Prostate gland (tissue), 2 donors: ENCODE results near the gene KCNJ15. TPM values are rescaled to one million over a fixed set of nuclear protein-coding genes. Genes with fewer than 3 reads are reported as not detected.

Experiments used
- DNase-seq: peaks from one replicate; pipeline ENCODE4 v3.0.0-alpha.2; 2019; ENCODE audit warnings: low spot score
- H3K27ac ChIP-seq, 2 donors: fragments of 200-600 bp; sonication (generic); 2 replicates each; pipeline ENCODE4 v1.5.1; 2017 to 2019
- H3K27me3 ChIP-seq: fragments of 200-600 bp; sonication (generic); replicated peaks from 2 replicates; pipeline ENCODE4 v1.5.1; 2019; ENCODE audit not compliant: insufficient read depth
- H3K36me3 ChIP-seq, 2 donors: fragments of 200-600 bp; sonication (generic); 1 replicate in 1 of 2; 2 replicates in 1 of 2; pipeline versions ENCODE4 v1.5.1 to v1.8.1; 2017 to 2019
- H3K4me1 ChIP-seq: fragments of 200-600 bp; sonication (generic); replicated peaks from 2 replicates; pipeline ENCODE4 v1.5.1; 2019
- H3K4me3 ChIP-seq, 2 donors: fragments of 200-600 bp; sonication (generic); 2 replicates each; pipeline ENCODE4 v1.5.1; 2017 to 2019
- H3K9me3 ChIP-seq: fragments of 200-600 bp; sonication (generic); 2 replicates; pipeline ENCODE4 v1.5.1; 2017
- POLR2A ChIP-seq: fragments of 450-650 bp; IDR thresholded peaks from one replicate; pipeline ENCODE4 v1.6.1; 2016; ENCODE audit warnings: antibody characterized with exemption, mild to moderate bottlenecking
- POLR2AphosphoS5 ChIP-seq: sonication (generic); formaldehyde crosslinking; IDR thresholded peaks from one replicate; pipeline ENCODE4 v1.6.1; 2017; ENCODE audit warnings: antibody characterized with exemption
- WGBS: methylation state at CpG from one replicate; pipeline ENCODE4 v1.1.5; 2018; 5-methylcytosine and 5-hydroxymethylcytosine counted together
- intact Hi-C: fragments of 100-400 bp; cut with DNase I; formaldehyde crosslinking; loops from one replicate; pipeline ENCODE4 v1.14.2; 2022
- total RNA-seq, 2 donors: library from RNA; depleted of rRNA; stranded (reverse); fragments of >200 nt; gene quantifications; one replicate each; pipeline ENCODE4 v1.1.0, GENCODE V29; 2016
- TF ChIP-seq, protein P1 (sequence below), 4 experiments: fragments of 200-600 bp in 2 of 4; fragments of 450-650 bp in 2 of 4; sonication (generic) in 2 of 4; IDR thresholded peaks; 1 replicate in 3 of 4; 2 replicates in 1 of 4; pipeline ENCODE4 v1.5.1; 2016 to 2019; ENCODE audit warnings: antibody characterized with exemption in 4 of 4, mild to moderate bottlenecking in 2 of 4, moderate library complexity in 2 of 4

KCNJ15 gene
- total RNA-seq, 2 donors from 2014 or later: 4.5 to 5.6 TPM

GRCh38 chr21:38249256-38249655 is 7.5 kb upstream of the KCNJ15 start:
- intact Hi-C loops: no loop called here
- no peak for DNase-seq
- H3K4me3 ChIP-seq: no peak overlapping the region
- TF ChIP-seq, protein P1, sequence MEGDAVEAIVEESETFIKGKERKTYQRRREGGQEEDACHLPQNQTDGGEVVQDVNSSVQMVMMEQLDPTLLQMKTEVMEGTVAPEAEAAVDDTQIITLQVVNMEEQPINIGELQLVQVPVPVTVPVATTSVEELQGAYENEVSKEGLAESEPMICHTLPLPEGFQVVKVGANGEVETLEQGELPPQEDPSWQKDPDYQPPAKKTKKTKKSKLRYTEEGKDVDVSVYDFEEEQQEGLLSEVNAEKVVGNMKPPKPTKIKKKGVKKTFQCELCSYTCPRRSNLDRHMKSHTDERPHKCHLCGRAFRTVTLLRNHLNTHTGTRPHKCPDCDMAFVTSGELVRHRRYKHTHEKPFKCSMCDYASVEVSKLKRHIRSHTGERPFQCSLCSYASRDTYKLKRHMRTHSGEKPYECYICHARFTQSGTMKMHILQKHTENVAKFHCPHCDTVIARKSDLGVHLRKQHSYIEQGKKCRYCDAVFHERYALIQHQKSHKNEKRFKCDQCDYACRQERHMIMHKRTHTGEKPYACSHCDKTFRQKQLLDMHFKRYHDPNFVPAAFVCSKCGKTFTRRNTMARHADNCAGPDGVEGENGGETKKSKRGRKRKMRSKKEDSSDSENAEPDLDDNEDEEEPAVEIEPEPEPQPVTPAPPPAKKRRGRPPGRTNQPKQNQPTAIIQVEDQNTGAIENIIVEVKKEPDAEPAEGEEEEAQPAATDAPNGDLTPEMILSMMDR (IDR thresholded peaks at IDR 0.05): no peak
- no peak for TF ChIP-seq POLR2AphosphoS5
- no peak for TF ChIP-seq POLR2A
- H3K9me3 ChIP-seq: no peaks in the 10 kb centered on the region
- WGBS: 83% methylated on average over 1 of the region's 1 CpG
- no peak overlapping the region for H3K27ac ChIP-seq
- H3K4me1 ChIP-seq: no peaks in the 10 kb centered on the region
- no peaks in the 10 kb centered on the region for H3K36me3 ChIP-seq
- H3K27me3 ChIP-seq: no peaks in the 10 kb centered on the region

- 86% methylated on average over 3 of the region's 3 CpGs for WGBS
- DNase-seq: no peak
- no peaks in the 10 kb centered on the region for H3K4me1 ChIP-seq
- no peak overlapping the region for H3K4me3 ChIP-seq
- intact Hi-C loops: no loop called here
- H3K9me3 ChIP-seq: no peaks in the 10 kb centered on the region
- TF ChIP-seq POLR2AphosphoS5 (no peak), POLR2A (no peak)
- TF ChIP-seq, protein P1 (IDR thresholded peaks at IDR 0.05): no peak
- H3K27ac ChIP-seq: no peak overlapping the region
- H3K36me3 ChIP-seq: no peaks in the 10 kb centered on the region
- no peaks in the 10 kb centered on the region for H3K27me3 ChIP-seq
These were observed 7.0 kb upstream of the KCNJ15 start for GRCh38 chr21:38249696-38250278.

DNA sequence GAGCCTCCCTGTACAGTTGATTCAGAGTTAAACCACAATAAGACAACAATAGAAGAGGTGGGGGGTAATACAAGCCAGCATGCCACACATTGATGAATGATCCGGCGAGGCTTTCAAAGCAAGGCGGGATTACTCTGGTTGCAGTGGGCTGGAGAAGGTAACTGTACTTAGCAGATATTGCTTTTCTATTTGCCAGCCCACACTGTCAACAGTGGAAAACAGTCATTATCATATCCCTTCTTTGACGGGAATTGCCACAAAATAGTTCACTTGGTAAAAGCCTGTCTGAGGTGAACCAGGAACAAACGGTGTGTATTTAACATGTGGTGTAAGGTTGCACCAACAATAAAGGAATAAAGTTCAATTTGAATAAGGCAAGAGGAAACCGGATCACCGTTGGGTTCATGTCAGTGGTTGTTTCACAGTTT is 5.8 kb upstream of the KCNJ15 start:
- Histone ChIP-seq H3K4me1 (no peaks in the 10 kb centered on the region), H3K36me3 (no peaks in the 10 kb centered on the region), H3K27ac (no peak overlapping the region), H3K9me3 (no peaks in the 10 kb centered on the region), H3K27me3 (no peaks in the 10 kb centered on the region), H3K4me3 (no peak overlapping the region)
- DNase-seq: no peak
- WGBS: 69% methylated on average over 7 of the region's 7 CpGs
- no peak for TF ChIP-seq POLR2AphosphoS5
- no peak for TF ChIP-seq POLR2A
- TF ChIP-seq, protein P1 (IDR thresholded peaks at IDR 0.05): no peak
- intact Hi-C loops: no loop called here

- intact Hi-C loops: no loop called here
- Histone ChIP-seq H3K27me3 (no peaks in the 10 kb centered on the region), H3K36me3 (no peaks in the 10 kb centered on the region), H3K4me1 (no peaks in the 10 kb centered on the region), H3K4me3 (no peak overlapping the region), H3K9me3 (no peaks in the 10 kb centered on the region), H3K27ac (no peak overlapping the region)
- no peak for DNase-seq
- WGBS: 51% methylated on average over 3 of the region's 3 CpGs
- TF ChIP-seq POLR2A: no peak
- TF ChIP-seq, protein P1 (IDR thresholded peaks at IDR 0.05): no peak
- TF ChIP-seq POLR2AphosphoS5: no peak
These were observed 1.8 kb upstream of the KCNJ15 start for GRCh38 chr21:38254970-38255369.

DNA sequence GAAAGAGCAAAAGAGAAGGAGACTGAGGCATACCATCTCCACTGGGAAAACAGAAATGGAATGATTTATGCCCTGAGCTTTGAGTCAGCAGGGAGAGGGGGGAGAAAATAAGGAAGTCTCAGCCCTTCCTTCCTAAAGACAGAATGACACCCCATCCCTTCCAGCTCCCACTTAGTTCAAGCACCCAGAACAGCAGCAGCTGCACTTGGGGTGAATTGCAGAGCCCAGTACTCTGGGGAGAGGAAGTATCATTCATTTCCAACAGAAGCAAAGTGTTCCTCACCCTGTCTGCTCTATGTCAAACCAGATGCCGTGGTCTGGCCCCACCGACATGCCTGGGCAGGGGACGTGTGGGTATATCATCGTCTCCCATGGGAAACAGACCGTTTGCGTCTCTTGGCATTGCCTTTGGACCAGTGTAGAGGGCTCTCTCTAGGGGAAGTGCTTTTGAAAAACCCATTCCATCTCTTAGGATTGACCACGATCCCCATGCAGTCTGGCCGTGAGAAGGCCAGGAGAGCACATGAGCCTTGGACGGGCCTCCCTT is 1.1 kb upstream of the KCNJ15 start:
- Histone ChIP-seq H3K4me3 (no peak overlapping the region), H3K4me1 (no peaks in the 10 kb centered on the region), H3K27ac (no peak overlapping the region), H3K27me3 (no peaks in the 10 kb centered on the region), H3K36me3 (no peaks in the 10 kb centered on the region), H3K9me3 (no peaks in the 10 kb centered on the region)
- no peak for DNase-seq
- no peak for TF ChIP-seq POLR2A
- TF ChIP-seq POLR2AphosphoS5: no peak
- TF ChIP-seq, protein P1 (IDR thresholded peaks at IDR 0.05): no peak
- 88% methylated on average over 8 of the region's 9 CpGs for WGBS
- intact Hi-C loops: no loop called here
